Fibroblast of pulmonary artery (primary cell): Measurements from ENCODE around the gene PLA2G4E.

Source experiments
- DNase-seq: peaks from one replicate; pipeline ENCODE4 v3.0.0-alpha.2; 2010; ENCODE audit warnings: low read depth
- H3K4me3 ChIP-seq: replicated peaks from 2 replicates; pipeline ENCODE4 v1.5.1; 2011; ENCODE audit warnings: low read depth, mild to moderate bottlenecking, control low read depth, low read length, moderate library complexity
- TF ChIP-seq, protein P1 (sequence below): IDR thresholded peaks from 2 replicates; pipeline ENCODE4 v1.5.1; 2011; ENCODE audit warnings: mild to moderate bottlenecking, control low read depth, low read length, inconsistent platforms; ENCODE audit errors: missing control alignments

PLA2G4E gene

GRCh38 chr15:42059661-42060476 is 39.0 kb upstream of the PLA2G4E start:
- peak; percentile 51 for DNase-seq
- TF ChIP-seq, protein P1, sequence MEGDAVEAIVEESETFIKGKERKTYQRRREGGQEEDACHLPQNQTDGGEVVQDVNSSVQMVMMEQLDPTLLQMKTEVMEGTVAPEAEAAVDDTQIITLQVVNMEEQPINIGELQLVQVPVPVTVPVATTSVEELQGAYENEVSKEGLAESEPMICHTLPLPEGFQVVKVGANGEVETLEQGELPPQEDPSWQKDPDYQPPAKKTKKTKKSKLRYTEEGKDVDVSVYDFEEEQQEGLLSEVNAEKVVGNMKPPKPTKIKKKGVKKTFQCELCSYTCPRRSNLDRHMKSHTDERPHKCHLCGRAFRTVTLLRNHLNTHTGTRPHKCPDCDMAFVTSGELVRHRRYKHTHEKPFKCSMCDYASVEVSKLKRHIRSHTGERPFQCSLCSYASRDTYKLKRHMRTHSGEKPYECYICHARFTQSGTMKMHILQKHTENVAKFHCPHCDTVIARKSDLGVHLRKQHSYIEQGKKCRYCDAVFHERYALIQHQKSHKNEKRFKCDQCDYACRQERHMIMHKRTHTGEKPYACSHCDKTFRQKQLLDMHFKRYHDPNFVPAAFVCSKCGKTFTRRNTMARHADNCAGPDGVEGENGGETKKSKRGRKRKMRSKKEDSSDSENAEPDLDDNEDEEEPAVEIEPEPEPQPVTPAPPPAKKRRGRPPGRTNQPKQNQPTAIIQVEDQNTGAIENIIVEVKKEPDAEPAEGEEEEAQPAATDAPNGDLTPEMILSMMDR: peak; percentile 93
- H3K4me3 ChIP-seq: no peak overlapping the region

GRCh38 chr15:42058791-42059190 is 37.9 kb upstream of the PLA2G4E start:
- DNase-seq: no peak
- H3K4me3 ChIP-seq: no peak overlapping the region
- TF ChIP-seq, protein P1: no peak

DNA sequence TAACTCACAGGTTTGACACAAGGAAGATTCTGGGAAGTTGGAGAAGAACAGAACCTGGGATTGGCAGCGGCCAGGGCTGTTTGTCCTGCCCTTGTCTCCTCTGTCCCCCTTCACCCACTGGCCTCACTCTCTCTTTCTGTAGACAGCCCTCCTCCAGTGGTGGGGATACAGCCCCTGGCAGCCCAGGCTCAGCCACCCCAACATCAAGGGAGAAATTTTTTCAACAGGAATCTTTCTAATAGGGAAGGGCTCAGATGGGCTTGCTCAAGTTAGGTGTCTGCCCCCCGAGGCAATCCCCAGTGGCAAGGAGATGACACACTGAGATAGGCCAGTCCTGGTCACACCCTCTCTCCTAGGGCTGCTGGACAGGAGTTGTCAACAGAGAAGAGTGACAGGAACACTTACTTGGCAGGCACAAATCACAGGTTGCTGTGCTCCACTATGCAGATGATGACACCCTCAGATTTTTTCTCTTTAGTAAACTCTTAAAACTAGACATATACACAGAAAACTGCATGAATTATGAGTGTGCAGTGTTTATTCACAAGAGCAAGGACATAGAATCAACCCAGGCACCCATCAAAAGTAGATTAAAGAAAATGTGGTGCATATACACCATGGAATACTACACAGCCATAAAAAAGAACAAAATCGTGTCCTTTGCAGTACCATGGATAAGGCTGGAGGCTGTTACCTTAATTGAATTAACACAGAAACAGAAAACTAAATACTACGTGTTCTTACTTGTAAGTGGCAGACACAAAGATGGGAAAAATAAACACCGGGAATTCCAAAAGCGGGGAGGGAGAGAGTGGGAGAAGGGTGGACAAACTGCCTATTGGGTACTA is 37.2 kb upstream of the PLA2G4E start:
- H3K4me3 ChIP-seq: no peak overlapping the region
- DNase-seq: no peak
- TF ChIP-seq, protein P1: no peak

DNA sequence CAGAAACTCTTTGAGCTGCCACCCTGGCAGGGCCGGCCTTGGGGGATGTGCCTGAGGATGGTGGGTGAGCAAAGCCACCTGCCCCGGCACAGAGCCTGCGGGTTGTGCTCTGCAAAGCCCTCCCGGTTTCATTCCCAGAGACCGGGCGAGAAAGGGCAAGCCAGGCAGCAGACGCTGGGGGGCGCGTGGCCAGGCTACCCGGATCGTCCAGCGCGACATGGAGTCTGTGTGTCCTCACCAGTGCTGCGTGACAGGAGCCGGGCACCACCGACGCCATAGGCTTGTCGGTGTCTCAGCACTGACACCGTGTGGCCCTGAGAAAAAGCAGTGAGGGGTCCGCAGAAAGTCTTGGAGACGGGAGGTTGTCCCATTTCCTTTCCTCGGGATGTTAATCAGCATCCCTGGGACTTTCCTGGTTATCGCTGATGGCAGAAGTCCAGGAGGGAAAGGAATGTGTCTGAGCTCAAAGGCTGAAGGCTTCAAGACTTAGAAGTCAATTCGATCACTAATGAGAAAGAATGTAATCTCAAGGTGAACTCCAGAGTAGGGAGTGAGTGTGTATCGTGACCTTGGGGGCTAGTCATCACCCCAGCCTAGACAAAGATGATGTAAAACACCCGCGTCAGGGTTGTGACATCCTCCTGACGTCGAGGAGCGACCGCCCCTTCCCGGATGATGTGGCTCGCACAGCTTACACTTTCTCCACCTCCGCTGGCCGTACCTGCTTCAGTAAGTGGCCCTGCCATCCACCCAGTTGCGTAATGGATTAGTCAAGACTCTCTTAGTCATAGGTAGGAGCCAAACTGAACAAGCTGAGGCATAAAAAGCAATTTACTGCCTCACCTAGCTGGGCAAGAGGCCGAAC is 36.3 kb upstream of the PLA2G4E start:
- peak; percentile 80 for DNase-seq
- peak overlapping the region; percentile 24 for H3K4me3 ChIP-seq
- TF ChIP-seq, protein P1: peak; percentile 53

DNA sequence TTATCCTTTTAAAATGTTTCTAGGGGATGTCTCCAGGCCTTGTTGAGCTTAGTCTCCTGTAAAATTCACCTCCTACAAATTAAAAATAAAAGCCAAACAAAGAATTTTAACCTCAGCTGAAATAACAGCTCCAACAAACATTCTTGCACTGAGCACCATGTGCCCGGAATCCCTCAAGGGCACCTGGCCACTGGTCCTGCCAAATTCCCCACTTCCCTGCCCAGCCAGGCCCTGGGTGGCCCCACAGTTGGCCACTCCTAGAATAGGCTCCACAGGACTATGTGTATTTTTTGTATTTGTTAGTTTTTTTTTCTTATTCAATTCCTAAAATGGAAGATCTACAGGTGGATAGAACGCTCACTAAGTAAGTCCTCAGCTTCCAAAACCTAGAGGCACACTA is 33.1 kb upstream of the PLA2G4E start:
- no peak overlapping the region for H3K4me3 ChIP-seq
- TF ChIP-seq, protein P1: no peak
- DNase-seq: no peak

DNA sequence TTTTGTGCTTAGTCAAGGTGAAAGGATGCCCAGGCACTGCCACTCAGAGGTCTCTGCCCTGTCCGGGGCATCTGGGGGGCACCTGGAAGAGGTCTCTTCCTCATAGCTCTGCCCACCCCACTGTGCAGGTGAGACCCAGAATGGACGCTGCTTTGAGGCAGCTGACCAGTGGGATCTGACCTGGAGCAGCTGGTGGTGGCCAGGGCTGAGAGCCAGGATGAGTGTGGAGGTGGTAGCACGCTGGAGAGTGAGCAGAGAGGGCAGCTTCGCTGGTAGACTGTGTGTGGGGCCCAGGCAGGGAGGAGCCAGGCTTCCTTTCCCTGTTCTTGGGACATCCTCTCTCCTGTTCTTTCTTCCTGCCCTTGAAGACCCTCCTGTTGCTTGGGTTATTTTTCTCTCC is 32.2 kb upstream of the PLA2G4E start:
- TF ChIP-seq, protein P1: no peak
- no peak overlapping the region for H3K4me3 ChIP-seq
- DNase-seq: no peak
